IgD-negative memory B cell (primary cell): ENCODE measurements around the gene XIRP2. TPM values are rescaled to one million over a fixed set of nuclear protein-coding genes. Genes with fewer than 3 reads are reported as not detected.

Source experiments
- H3K27ac Mint-ChIP-seq, 3 donors: one replicate each; pipeline ENCODE4 v1.8.0; 2020 to 2022; ENCODE audit warnings: mild to moderate bottlenecking in 3 of 3, mixed read lengths in 3 of 3, moderate library complexity in 1 of 3
- H3K27me3 Mint-ChIP-seq: one replicate; pipeline ENCODE4 v1.8.0; 2021; ENCODE audit warnings: mixed read lengths
- H3K36me3 Mint-ChIP-seq: one replicate; pipeline ENCODE4 v1.8.0; 2020; ENCODE audit warnings: mild to moderate bottlenecking, mixed read lengths
- H3K4me1 Mint-ChIP-seq, 3 donors: one replicate each; pipeline ENCODE4 v1.8.0; 2020 to 2022; ENCODE audit warnings: mixed read lengths in 3 of 3, mild to moderate bottlenecking in 1 of 3
- H3K4me3 Mint-ChIP-seq, 4 donors: one replicate each; pipeline ENCODE4 v1.8.0; 2020 to 2022; ENCODE audit warnings: mild to moderate bottlenecking in 4 of 4, mixed read lengths in 4 of 4, moderate library complexity in 3 of 4
- H3K9me3 Mint-ChIP-seq, 3 donors: one replicate each; pipeline ENCODE4 v1.8.0; 2020 to 2021; ENCODE audit warnings: mixed read lengths in 3 of 3, mild to moderate bottlenecking in 1 of 3
- polyA plus RNA-seq: library from polyadenylated mRNA; unstranded; fragments of 300-500 nt; fragmentation: Illumina TruSeq; gene quantifications from one replicate; pipeline ENCODE4 v1.2.3, GENCODE V29; 2021

The XIRP2 gene
- polyA plus RNA-seq, 1 donor from 2014 or later = not detected

DNA sequence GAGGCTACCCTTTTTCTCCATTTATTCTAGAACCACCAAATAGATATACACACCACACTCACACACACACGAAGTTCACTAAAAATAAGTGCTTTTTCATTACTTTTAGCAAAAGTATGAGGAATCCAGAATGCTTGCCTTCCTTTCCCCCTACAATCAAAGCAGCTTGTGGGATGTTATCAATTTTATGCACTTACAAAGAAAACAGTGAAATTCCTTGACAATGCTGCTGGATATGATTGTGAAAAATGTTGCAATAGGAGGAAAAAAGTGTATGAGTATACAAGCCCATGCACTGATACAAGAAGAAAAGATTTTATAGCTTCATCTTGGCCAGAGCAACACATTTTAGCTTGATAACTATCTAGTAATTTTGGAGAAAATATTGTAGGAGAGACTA lies 269.2 kb downstream of the XIRP2 start:
- Mint-ChIP-seq H3K36me3 (no peaks in the 10 kb centered on the region), H3K27ac (no peak overlapping the region), H3K4me1 (no peaks in the 10 kb centered on the region), H3K27me3 (no peaks in the 10 kb centered on the region), H3K9me3 (peaks cover 0 to 5% (median 2%) of the 10 kb centered on the region in 3 donors), H3K4me3 (no peak overlapping the region)

DNA sequence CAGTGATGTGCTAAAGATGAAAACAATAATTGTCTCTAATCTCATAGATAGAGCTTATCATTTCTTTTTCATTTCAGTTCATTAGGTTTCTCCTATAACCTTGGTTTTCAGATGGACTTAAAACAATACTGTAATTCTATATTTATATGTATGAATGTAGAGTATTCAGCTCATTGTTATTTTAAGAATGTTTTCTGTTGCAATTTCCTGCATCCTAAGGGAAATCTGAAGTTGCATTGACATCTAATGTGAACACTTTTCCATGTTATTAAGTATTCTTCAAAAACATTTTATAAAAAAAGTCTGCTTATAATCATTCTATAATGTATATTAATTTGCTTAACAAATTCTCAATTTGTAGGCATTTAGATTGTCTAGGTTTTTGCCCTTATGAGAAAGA lies 288.9 kb downstream of the XIRP2 start:
- Mint-ChIP-seq H3K4me3 (no peak overlapping the region), H3K27me3 (no peaks in the 10 kb centered on the region), H3K4me1 (no peaks in the 10 kb centered on the region), H3K36me3 (no peaks in the 10 kb centered on the region), H3K27ac (no peak overlapping the region), H3K9me3 (peaks cover 4 to 22% (median 6%) of the 10 kb centered on the region in 3 donors)

DNA sequence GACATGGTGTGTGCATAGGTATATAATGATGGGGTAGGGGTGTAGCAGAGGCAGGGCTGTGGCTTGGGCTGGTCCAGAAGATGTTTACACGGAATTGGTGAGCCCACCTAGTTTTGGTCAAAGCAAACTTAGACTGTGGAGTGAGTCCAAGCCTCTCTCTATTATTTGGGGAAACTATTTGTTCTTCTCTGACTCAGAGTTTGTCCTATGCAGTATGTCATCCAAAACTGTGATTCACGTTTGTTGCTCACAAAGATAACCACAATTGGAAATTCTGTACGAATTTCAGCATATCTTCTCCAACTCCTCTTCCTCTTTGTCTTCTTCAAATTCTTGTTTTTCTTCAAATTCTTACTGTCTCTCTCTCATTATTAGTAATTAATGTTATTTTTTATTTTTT lies 292.9 kb downstream of the XIRP2 start:
- H3K4me1 Mint-ChIP-seq = no peaks in the 10 kb centered on the region
- H3K27ac Mint-ChIP-seq = no peak overlapping the region
- H3K27me3 Mint-ChIP-seq = peaks cover 1% of the 10 kb centered on the region
- no peaks in the 10 kb centered on the region for H3K36me3 Mint-ChIP-seq
- peaks cover 0 to 5% (median 4%) of the 10 kb centered on the region in 3 donors for H3K9me3 Mint-ChIP-seq
- no peak overlapping the region for H3K4me3 Mint-ChIP-seq

DNA sequence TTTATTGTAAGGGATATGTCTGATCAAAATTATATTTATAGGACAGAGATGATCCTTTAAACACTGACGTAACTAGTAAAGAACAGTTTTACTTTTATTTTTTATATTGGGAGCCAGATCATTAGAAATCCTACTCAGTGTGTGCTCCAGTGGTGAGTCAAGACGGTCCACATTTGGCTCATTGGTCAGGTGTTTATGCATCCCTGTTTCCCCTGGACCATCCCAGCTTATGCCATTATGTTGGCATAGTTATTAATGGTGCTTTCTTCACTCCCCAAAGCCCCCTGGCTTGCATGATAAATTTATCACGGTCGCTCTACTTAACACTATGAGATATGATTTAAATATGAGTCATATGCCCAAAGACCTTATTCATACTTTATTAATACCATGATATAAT lies 293.4 kb downstream of the XIRP2 start:
- H3K4me3 Mint-ChIP-seq = no peak overlapping the region
- H3K4me1 Mint-ChIP-seq = no peaks in the 10 kb centered on the region
- H3K36me3 Mint-ChIP-seq = no peaks in the 10 kb centered on the region
- H3K27ac Mint-ChIP-seq = no peak overlapping the region
- peaks cover 0 to 5% (median 0%) of the 10 kb centered on the region in 3 donors for H3K9me3 Mint-ChIP-seq
- peaks cover 1% of the 10 kb centered on the region for H3K27me3 Mint-ChIP-seq

- Mint-ChIP-seq H3K27ac (no peak overlapping the region), H3K27me3 (peaks cover 1% of the 10 kb centered on the region), H3K4me1 (no peaks in the 10 kb centered on the region), H3K9me3 (peaks cover 0 to 5% (median 0%) of the 10 kb centered on the region in 3 donors), H3K36me3 (no peaks in the 10 kb centered on the region), H3K4me3 (no peak overlapping the region)
Measured at GRCh38 chr2:167182403-167182802, 294.1 kb downstream of the XIRP2 start.

DNA sequence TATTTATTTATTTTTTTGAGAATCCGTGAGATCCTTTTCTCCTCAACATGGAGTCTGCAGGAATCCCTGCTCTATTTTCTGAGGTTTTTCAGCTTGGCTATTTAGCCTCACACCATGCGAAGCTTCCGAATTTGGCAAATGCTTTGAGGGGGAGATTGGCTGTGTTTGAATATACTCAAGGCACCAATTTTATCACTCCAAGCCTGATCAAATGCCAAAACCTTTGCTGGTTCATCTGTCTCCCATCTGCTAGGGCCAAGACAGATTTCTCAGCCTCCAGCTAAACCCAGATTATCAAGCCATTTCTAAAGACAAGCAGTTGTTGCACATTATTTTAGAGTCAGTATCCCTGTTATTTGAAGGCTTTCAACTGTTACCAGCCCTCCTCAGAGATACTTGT lies 295.7 kb downstream of the XIRP2 start:
- Mint-ChIP-seq H3K27me3 (peaks cover 1% of the 10 kb centered on the region), H3K9me3 (peaks cover 0 to 5% (median 2%) of the 10 kb centered on the region in 3 donors), H3K4me3 (no peak overlapping the region), H3K36me3 (no peaks in the 10 kb centered on the region), H3K27ac (no peak overlapping the region), H3K4me1 (no peaks in the 10 kb centered on the region)

GRCh38 chr2:167186465-167186864 lies 298.2 kb downstream of the XIRP2 start:
- Mint-ChIP-seq H3K4me1 (no peaks in the 10 kb centered on the region), H3K27ac (no peak overlapping the region), H3K36me3 (no peaks in the 10 kb centered on the region), H3K27me3 (peaks cover 1% of the 10 kb centered on the region), H3K4me3 (no peak overlapping the region), H3K9me3 (peaks cover 0 to 2% (median 0%) of the 10 kb centered on the region in 3 donors)

DNA sequence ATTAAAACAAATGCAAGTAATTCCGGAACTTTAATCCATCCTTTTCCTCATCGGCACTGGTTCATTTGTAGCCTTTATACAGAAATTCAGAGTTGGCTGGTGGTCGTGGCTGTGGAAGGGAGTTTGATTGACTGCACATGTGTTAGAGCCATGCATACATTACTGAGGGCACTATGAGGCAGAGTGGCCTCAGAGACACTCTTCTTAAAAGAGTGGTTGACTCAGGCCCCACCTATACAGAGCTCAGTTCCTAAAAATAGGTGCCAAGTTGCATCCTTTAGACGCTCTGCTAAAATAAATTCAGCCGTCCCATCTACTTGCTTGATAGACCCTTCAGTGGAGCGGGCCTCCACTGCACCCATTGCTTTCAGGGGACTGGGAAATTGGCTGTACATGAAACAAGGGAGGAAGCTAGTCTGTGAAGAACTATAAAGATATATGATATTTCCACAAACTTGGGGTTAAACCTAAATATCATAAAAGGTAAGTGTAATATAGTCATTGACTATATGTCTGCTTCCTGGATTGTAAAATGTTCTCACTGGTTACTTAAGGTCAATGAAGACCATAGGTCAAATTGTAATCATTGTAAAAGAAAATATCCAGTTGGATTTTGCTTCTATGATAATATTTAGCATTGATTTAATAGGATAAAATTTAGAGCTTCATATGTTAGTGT lies 298.9 kb downstream of the XIRP2 start:
- Mint-ChIP-seq H3K36me3 (no peaks in the 10 kb centered on the region), H3K9me3 (peaks cover 0 to 2% (median 0%) of the 10 kb centered on the region in 3 donors), H3K4me1 (no peaks in the 10 kb centered on the region)

DNA sequence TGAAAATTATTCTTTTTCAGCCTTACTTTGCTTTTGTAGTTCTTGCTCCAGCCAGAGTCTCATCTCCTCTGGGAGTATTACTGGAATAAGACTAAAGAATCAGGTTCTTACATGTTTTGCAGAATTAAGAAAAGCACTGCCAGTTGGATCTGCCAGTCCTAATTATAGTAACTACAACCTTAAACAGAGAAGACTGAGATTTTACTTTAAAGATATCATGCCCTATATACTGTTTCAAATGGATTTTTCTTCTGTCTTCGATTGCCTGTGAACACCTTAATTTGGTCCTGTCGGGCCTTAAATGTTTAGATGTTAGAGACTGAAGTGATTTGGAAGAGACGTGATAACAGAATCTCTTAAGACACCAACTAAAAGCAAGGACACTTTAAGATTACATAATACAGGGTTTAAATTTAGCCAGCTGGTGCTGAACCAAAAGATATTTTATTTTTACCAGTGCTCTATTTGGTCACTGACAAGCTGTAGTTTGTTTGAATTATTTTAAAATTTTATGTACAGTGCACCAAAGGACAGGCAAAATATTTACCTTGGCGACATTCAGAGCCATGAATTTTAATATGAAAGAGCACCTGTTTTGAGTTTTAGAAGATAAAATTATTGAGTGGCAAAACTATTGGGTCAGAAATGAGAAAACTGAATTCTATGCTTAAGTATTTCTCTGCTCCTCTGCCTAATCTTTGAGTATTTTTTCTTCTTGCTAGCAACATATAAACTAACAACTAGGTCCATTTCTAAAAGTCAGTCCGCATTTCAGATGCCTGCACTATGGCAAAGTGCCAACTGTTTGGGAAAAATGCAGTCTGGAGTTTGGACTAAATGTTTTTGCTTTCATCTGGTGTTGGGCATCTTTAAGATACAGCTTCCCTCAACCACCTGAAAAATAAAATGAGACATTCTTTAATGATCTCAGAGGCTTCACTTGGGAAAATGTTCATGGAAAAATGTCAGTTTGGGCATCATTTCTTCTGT lies 300.0 kb downstream of the XIRP2 start:
- Mint-ChIP-seq H3K4me3 (no peak overlapping the region), H3K4me1 (no peaks in the 10 kb centered on the region), H3K27me3 (no peaks in the 10 kb centered on the region), H3K27ac (no peak overlapping the region), H3K9me3 (peaks cover 0 to 4% (median 0%) of the 10 kb centered on the region in 3 donors), H3K36me3 (no peaks in the 10 kb centered on the region)

More for the DNA sequence above, 298.9 kb downstream of the XIRP2 start:
- no peak overlapping the region for H3K27ac Mint-ChIP-seq
- no peak overlapping the region for H3K4me3 Mint-ChIP-seq
- H3K27me3 Mint-ChIP-seq = peaks cover 1% of the 10 kb centered on the region

DNA sequence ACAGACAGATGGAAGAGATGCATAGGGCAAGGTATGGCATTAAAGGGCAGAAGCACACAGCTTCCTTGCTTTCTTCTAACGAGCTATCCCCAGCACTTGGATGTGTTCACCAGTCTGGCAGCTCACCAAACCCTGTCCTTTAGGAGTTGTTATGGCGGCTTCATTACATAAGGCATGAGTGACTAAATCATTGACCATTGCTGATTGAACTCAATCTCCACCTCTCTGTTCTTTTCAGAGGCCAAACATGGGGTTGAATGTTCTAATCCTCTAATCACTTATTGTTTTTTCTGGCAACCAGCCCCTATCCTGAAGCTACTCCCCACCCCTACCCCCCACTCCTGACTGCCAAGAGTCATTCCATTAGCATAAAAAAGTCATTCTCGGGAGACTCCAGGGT lies 301.8 kb downstream of the XIRP2 start:
- Mint-ChIP-seq H3K9me3 (peaks cover 0 to 4% (median 0%) of the 10 kb centered on the region in 3 donors), H3K4me3 (no peak overlapping the region), H3K27me3 (no peaks in the 10 kb centered on the region), H3K4me1 (no peaks in the 10 kb centered on the region), H3K36me3 (no peaks in the 10 kb centered on the region), H3K27ac (no peak overlapping the region)

GRCh38 chr2:167191588-167191987 lies 303.3 kb downstream of the XIRP2 start:
- H3K4me3 Mint-ChIP-seq = no peak overlapping the region
- no peaks in the 10 kb centered on the region for H3K27me3 Mint-ChIP-seq
- H3K9me3 Mint-ChIP-seq = peaks cover 0 to 4% (median 0%) of the 10 kb centered on the region in 3 donors
- H3K27ac Mint-ChIP-seq = no peak overlapping the region
- no peaks in the 10 kb centered on the region for H3K36me3 Mint-ChIP-seq
- peaks cover 0 to 2% (median 0%) of the 10 kb centered on the region in 3 donors for H3K4me1 Mint-ChIP-seq

- peaks cover 0 to 4% (median 0%) of the 10 kb centered on the region in 3 donors for H3K9me3 Mint-ChIP-seq
- H3K36me3 Mint-ChIP-seq = no peaks in the 10 kb centered on the region
- no peaks in the 10 kb centered on the region for H3K27me3 Mint-ChIP-seq
- H3K27ac Mint-ChIP-seq = no peak overlapping the region
- peaks cover 0 to 2% (median 0%) of the 10 kb centered on the region in 3 donors for H3K4me1 Mint-ChIP-seq
- no peak overlapping the region for H3K4me3 Mint-ChIP-seq
Measured at GRCh38 chr2:167192833-167193232, 304.6 kb downstream of the XIRP2 start.

- Mint-ChIP-seq H3K27me3 (no peaks in the 10 kb centered on the region), H3K36me3 (no peaks in the 10 kb centered on the region), H3K9me3 (peaks cover 0 to 2% (median 0%) of the 10 kb centered on the region in 3 donors), H3K27ac (no peak overlapping the region), H3K4me3 (no peak overlapping the region), H3K4me1 (peaks cover 0 to 2% (median 0%) of the 10 kb centered on the region in 3 donors)
Measured at GRCh38 chr2:167196461-167197252, 308.4 kb downstream of the XIRP2 start.

DNA sequence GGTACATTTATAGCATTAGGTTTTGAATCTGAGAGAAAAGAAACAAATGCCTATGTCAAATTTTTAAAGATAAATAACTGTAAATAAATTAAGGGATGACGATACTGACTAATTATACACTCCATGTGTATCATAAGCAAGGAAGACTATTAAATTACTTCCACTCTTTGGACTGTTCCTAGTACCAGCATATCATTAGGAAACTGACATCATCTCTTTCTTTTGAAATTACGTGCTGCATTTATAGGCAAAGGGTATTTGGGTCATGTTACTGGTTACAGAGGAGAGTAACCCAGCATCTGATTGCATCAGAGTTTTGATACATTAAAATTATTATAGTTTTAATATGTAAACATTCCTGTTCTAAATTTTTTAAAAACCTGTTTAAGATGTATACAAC lies 309.7 kb downstream of the XIRP2 start:
- Mint-ChIP-seq H3K4me1 (peaks cover 0 to 2% (median 0%) of the 10 kb centered on the region in 3 donors), H3K27ac (no peak overlapping the region), H3K9me3 (peaks cover 0 to 2% (median 0%) of the 10 kb centered on the region in 3 donors), H3K36me3 (no peaks in the 10 kb centered on the region), H3K27me3 (no peaks in the 10 kb centered on the region), H3K4me3 (no peak overlapping the region)

DNA sequence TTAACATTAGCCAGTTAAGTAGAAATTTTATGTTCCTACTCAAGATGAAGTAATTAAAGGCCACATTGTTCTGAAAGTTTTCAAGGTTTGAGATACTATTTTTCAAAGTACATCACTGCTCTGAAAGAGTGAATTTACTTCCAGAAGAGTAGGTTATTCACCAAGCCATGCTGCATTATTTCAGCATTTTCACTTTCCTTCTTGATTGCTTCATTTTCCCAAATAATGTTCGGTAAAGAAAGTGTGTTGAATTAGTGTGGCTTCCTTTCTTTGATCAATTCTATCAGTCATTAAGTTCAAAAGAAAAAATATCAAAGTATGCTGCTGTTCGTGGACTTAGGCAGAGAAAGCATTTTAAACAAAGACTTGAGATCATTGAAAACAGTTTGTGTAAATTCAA lies 310.3 kb downstream of the XIRP2 start:
- Mint-ChIP-seq H3K4me1 (peaks cover 0 to 2% (median 0%) of the 10 kb centered on the region in 3 donors), H3K27me3 (no peaks in the 10 kb centered on the region), H3K36me3 (no peaks in the 10 kb centered on the region), H3K4me3 (no peak overlapping the region), H3K27ac (no peak overlapping the region), H3K9me3 (no peaks in the 10 kb centered on the region)
